Panc1 (cell line): ENCODE data around the gene CENPE.

Experiments
- CTCF ChIP-seq: fragments of 450-650 bp; IDR thresholded peaks from 2 replicates; pipeline ENCODE4 v1.5.1; 2017; ENCODE audit warnings: mild to moderate bottlenecking
- TCF7L2 ChIP-seq: IDR thresholded peaks from 2 replicates; pipeline ENCODE4 v1.6.1; 2011; ENCODE audit warnings: mild to moderate bottlenecking, low read depth, low read length, inconsistent platforms

DNA sequence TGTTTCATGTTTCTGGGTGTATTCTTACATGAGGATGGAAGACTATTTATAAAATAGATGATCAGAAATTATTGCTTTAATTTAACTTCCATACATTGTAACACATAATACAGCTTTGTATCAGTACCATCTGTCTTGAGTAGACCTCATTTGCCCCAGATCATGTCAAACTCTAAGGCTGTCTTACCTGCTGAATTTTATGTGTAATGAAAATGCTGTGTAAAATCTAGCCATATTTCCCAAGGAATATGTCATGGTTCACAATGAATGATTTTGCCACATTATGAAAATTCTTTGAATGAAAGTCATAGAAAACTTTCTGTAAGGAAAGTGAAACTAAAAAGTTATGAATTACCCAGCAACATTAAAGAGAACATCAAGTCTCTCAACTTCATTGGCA lies 105.9 kb downstream of the CENPE start:
- TF ChIP-seq CTCF (no peak), TCF7L2 (no peak)
